Myocyte (in vitro differentiated cells): ENCODE data around the gene LIX1. TPM values are rescaled to one million over a fixed set of nuclear protein-coding genes. Genes with fewer than 3 reads are reported as not detected.

ENCODE experiments used
- total RNA-seq: library from RNA; depleted of rRNA; stranded (reverse); fragments of >200 nt; gene quantifications from 2 replicates; pipeline ENCODE4 v1.2.3, GENCODE V29; 2014

The LIX1 gene
- total RNA-seq, 1 donor from 2014 or later: not detected

Other genes starting within 250 kb of the LIX1 start
- 40.5 and 41.4 TPM in 2 replicates for gene LNPEP, start 206.5 kb downstream of the LIX1 start, total RNA-seq
- 19.3 and 30.1 TPM in 2 replicates for gene RIOK2, start 40.6 kb upstream of the LIX1 start, total RNA-seq